Measurements from ENCODE around the gene TFE3. TPM values are rescaled to one million over a fixed set of nuclear protein-coding genes. Genes with fewer than 3 reads are reported as not detected.

The TFE3 gene
- total and polyA plus RNA-seq, 3 experiments from 2014 or later = 7.7 to 35.4 (median 32.4) TPM

DNA sequence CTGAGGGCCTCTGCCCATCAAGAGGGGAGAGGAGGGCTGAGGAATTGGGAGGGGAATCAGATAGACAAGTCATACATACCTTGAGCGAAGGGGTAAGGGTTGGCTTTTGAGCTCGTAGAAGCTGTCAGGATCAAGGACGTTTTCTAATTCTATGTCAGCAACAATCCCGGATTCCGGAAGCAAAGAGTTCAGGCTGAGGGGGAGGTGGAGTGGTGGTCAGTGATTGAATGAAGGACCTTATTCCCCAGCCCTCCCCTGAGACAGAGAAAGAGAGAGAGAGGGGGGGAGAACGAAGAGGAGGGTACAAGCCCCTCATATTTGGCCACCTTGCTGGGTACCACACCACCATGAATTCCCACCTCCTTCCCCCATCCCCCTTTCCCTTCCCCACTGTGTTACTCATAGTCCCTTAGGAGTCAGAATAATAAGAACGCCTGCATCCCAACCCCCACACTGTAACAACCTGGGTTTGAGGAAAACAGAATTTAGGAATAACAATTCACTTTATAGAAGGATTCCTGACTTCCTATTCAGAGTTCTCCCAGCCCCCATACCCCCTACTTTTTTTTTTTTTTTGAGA is 2.7 kb downstream of the TFE3 start:
- Histone ChIP-seq H3K27me3 (ENCODE audit: insufficient read depth, low read length, poor library complexity, severe bottlenecking) (no peaks in the 10 kb centered on the region), H3K4me1 (ENCODE audit: insufficient read depth, low read length) (peaks cover 11% of the 10 kb centered on the region), H3K9me3 (ENCODE audit: low read length) (no peaks in the 10 kb centered on the region), H3K36me3 (ENCODE audit: insufficient read depth, low read length) (peaks cover 3% of the 10 kb centered on the region), H3K4me3 (ENCODE audit: low read length) (no peak overlapping the region), H3K27ac (ENCODE audit: low read depth, low read length) (peak overlapping the region; percentile 51)
- Mint-ChIP-seq H3K36me3 (peaks cover 0 to 32% (median 3%) of the 10 kb centered on the region in 3 donors), H3K9me3 (no peaks in the 10 kb centered on the region), H3K27ac (peak overlapping the region in 7 of 8 donors; percentile 72 to 97 (median 77)), H3K4me3 (peak overlapping the region in 2 of 7 donors; percentile 43 to 69), H3K27me3 (peaks cover 0 to 11% of the 10 kb centered on the region in 2 donors), H3K4me1 (peaks cover 34 to 36% (median 34%) of the 10 kb centered on the region in 3 donors)
- POLR2A ChIA-PET = no interaction called here
- CTCF ChIA-PET = no interaction called here
- no peak for DNase-seq

- peaks cover 34 to 36% (median 34%) of the 10 kb centered on the region in 3 donors for H3K4me1 Mint-ChIP-seq
- H3K27ac ChIP-seq (ENCODE audit: low read depth, low read length) = peak overlapping the region; percentile 51
- peak overlapping the region in 3 of 7 donors; percentile 3 to 69 (median 43) for H3K4me3 Mint-ChIP-seq
- H3K36me3 ChIP-seq (ENCODE audit: insufficient read depth, low read length) = peaks cover 3% of the 10 kb centered on the region
- peaks cover 0 to 33% (median 3%) of the 10 kb centered on the region in 3 donors for H3K36me3 Mint-ChIP-seq
- DNase-seq = peak in 3 of 5 donors; percentile 6 to 54 (median 50)
- H3K27me3 Mint-ChIP-seq = peaks cover 0 to 11% of the 10 kb centered on the region in 2 donors
- H3K9me3 ChIP-seq (ENCODE audit: low read length) = no peaks in the 10 kb centered on the region
- H3K4me1 ChIP-seq (ENCODE audit: insufficient read depth, low read length) = peaks cover 11% of the 10 kb centered on the region
- no peaks in the 10 kb centered on the region for H3K9me3 Mint-ChIP-seq
- ChIA-PET CTCF (no interaction called here), POLR2A (no interaction called here)
- H3K27ac Mint-ChIP-seq = peak overlapping the region in 7 of 8 donors; percentile 72 to 97 (median 77)
- H3K4me3 ChIP-seq (ENCODE audit: low read length) = no peak overlapping the region
- H3K27me3 ChIP-seq (ENCODE audit: insufficient read depth, low read length, poor library complexity, severe bottlenecking) = no peaks in the 10 kb centered on the region
Measured at GRCh38 chrX:49039598-49040375, 3.4 kb downstream of the TFE3 start.

DNA sequence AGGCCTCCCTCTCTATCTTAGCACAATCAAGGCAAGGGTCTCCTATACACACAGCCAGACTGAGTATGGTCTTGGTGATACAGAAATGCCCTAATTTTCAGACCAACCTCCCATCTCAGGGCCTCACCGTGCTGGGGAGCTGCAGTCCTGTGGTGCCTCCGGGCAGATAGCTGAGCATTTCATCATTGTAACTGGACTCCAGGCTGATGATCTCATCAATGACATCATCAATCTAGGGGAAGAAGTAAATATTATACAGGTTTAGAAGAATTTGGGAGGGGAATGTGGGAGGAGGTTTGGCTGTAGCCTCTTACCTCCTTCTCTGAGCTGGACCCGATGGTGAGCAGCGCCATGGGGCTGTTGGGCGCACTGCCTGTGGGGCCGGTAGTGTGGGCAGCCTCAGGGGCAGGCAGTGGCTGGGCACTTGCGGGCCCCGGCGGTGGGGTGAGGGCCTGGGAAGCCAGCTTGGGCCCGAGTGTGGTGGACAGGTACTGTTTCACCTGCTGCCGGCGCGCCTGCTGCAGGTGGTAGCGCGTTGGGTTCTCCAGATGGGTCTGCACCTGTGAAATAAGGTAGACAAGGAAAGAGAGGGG is 5.2 kb downstream of the TFE3 start:
- CTCF ChIA-PET = no interaction called here
- no peak overlapping the region for H3K27ac ChIP-seq (ENCODE audit: low read depth, low read length)
- no peak overlapping the region for H3K4me3 ChIP-seq (ENCODE audit: low read length)
- no peak for DNase-seq
- H3K27me3 ChIP-seq (ENCODE audit: insufficient read depth, low read length, poor library complexity, severe bottlenecking) = no peaks in the 10 kb centered on the region
- Mint-ChIP-seq H3K36me3 (peaks cover 0 to 51% (median 3%) of the 10 kb centered on the region in 3 donors), H3K4me3 (no peak overlapping the region), H3K27ac (peak overlapping the region in 2 of 8 donors; percentile 14 to 35), H3K27me3 (peaks cover 0 to 10% of the 10 kb centered on the region in 2 donors), H3K4me1 (peaks cover 28 to 31% (median 29%) of the 10 kb centered on the region in 3 donors), H3K9me3 (no peaks in the 10 kb centered on the region)
- POLR2A ChIA-PET = no interaction called here
- H3K4me1 ChIP-seq (ENCODE audit: insufficient read depth, low read length) = peaks cover 11% of the 10 kb centered on the region
- no peaks in the 10 kb centered on the region for H3K9me3 ChIP-seq (ENCODE audit: low read length)
- H3K36me3 ChIP-seq (ENCODE audit: insufficient read depth, low read length) = peaks cover 9% of the 10 kb centered on the region

- Histone ChIP-seq H3K4me1 (ENCODE audit: insufficient read depth, low read length) (no peaks in the 10 kb centered on the region), H3K27me3 (ENCODE audit: insufficient read depth, low read length, poor library complexity, severe bottlenecking) (no peaks in the 10 kb centered on the region), H3K36me3 (ENCODE audit: insufficient read depth, low read length) (peaks cover 6% of the 10 kb centered on the region), H3K9me3 (ENCODE audit: low read length) (no peaks in the 10 kb centered on the region), H3K4me3 (ENCODE audit: low read length) (no peak overlapping the region), H3K27ac (ENCODE audit: low read depth, low read length) (no peak overlapping the region)
- Mint-ChIP-seq H3K27ac (no peak overlapping the region), H3K4me3 (no peak overlapping the region), H3K27me3 (peaks cover 0 to 3% of the 10 kb centered on the region in 2 donors), H3K4me1 (no peaks in the 10 kb centered on the region), H3K9me3 (no peaks in the 10 kb centered on the region), H3K36me3 (peaks cover 0 to 43% (median 0%) of the 10 kb centered on the region in 3 donors)
- ChIA-PET POLR2A (no interaction called here), CTCF (no interaction called here)
- DNase-seq = no peak
Measured at GRCh38 chrX:49030283-49030682, 12.9 kb downstream of the TFE3 start.

GRCh38 chrX:49029876-49030275 is 13.3 kb downstream of the TFE3 start:
- ChIA-PET POLR2A (no interaction called here), CTCF (no interaction called here)
- no peak overlapping the region for H3K27ac ChIP-seq (ENCODE audit: low read depth, low read length)
- H3K4me1 ChIP-seq (ENCODE audit: insufficient read depth, low read length) = no peaks in the 10 kb centered on the region
- Mint-ChIP-seq H3K27ac (peak overlapping the region in 1 of 8 donors; percentile 58), H3K4me3 (no peak overlapping the region), H3K27me3 (peaks cover 0 to 3% of the 10 kb centered on the region in 2 donors), H3K36me3 (peaks cover 0 to 43% (median 0%) of the 10 kb centered on the region in 3 donors), H3K4me1 (no peaks in the 10 kb centered on the region), H3K9me3 (no peaks in the 10 kb centered on the region)
- H3K9me3 ChIP-seq (ENCODE audit: low read length) = no peaks in the 10 kb centered on the region
- DNase-seq = no peak
- peaks cover 6% of the 10 kb centered on the region for H3K36me3 ChIP-seq (ENCODE audit: insufficient read depth, low read length)
- no peak overlapping the region for H3K4me3 ChIP-seq (ENCODE audit: low read length)
- H3K27me3 ChIP-seq (ENCODE audit: insufficient read depth, low read length, poor library complexity, severe bottlenecking) = no peaks in the 10 kb centered on the region

GRCh38 chrX:49019599-49020249 is 23.4 kb downstream of the TFE3 start:
- Mint-ChIP-seq H3K4me3 (no peak overlapping the region), H3K4me1 (no peaks in the 10 kb centered on the region), H3K36me3 (no peaks in the 10 kb centered on the region), H3K27me3 (peaks cover 0 to 4% of the 10 kb centered on the region in 2 donors), H3K9me3 (no peaks in the 10 kb centered on the region), H3K27ac (no peak overlapping the region)
- POLR2A ChIA-PET = no interaction called here
- no peaks in the 10 kb centered on the region for H3K27me3 ChIP-seq (ENCODE audit: insufficient read depth, low read length, poor library complexity, severe bottlenecking)
- H3K9me3 ChIP-seq (ENCODE audit: low read length) = no peaks in the 10 kb centered on the region
- no peaks in the 10 kb centered on the region for H3K36me3 ChIP-seq (ENCODE audit: insufficient read depth, low read length)
- CTCF ChIA-PET = no interaction called here
- no peak for DNase-seq
- H3K27ac ChIP-seq (ENCODE audit: low read depth, low read length) = no peak overlapping the region
- no peak overlapping the region for H3K4me3 ChIP-seq (ENCODE audit: low read length)
- no peaks in the 10 kb centered on the region for H3K4me1 ChIP-seq (ENCODE audit: insufficient read depth, low read length)

- H3K36me3 ChIP-seq (ENCODE audit: insufficient read depth, low read length) = no peaks in the 10 kb centered on the region
- H3K27ac ChIP-seq (ENCODE audit: low read depth, low read length) = no peak overlapping the region
- ChIA-PET CTCF (interaction anchor here (1.0 kb wide), 1 partner anchor 36 kb away, joined by 3 read pairs; no protein-coding TSS in a partner anchor), POLR2A (no interaction called here)
- Mint-ChIP-seq H3K36me3 (no peaks in the 10 kb centered on the region), H3K4me1 (no peaks in the 10 kb centered on the region), H3K27me3 (peaks cover 0 to 2% of the 10 kb centered on the region in 2 donors), H3K9me3 (no peaks in the 10 kb centered on the region), H3K27ac (no peak overlapping the region), H3K4me3 (no peak overlapping the region)
- no peak overlapping the region for H3K4me3 ChIP-seq (ENCODE audit: low read length)
- H3K4me1 ChIP-seq (ENCODE audit: insufficient read depth, low read length) = no peaks in the 10 kb centered on the region
- no peaks in the 10 kb centered on the region for H3K9me3 ChIP-seq (ENCODE audit: low read length)
- H3K27me3 ChIP-seq (ENCODE audit: insufficient read depth, low read length, poor library complexity, severe bottlenecking) = no peaks in the 10 kb centered on the region
- DNase-seq = no peak
Measured at GRCh38 chrX:49019050-49019449, 24.1 kb downstream of the TFE3 start.
